IPS-20b (cell line): Measurements from ENCODE around the gene PSG4.
"Not testable (repeated sequence)": the region's sequence is repeated elsewhere in the genome, so short reads cannot be mapped to it uniquely, and the experiment has no call there.

Source experiments
- H3K27ac ChIP-seq: one replicate; pipeline ENCODE4 v1.5.1; 2013; ENCODE audit warnings: low read length
- H3K27me3 ChIP-seq: 2 replicates; pipeline ENCODE4 v1.6.1; 2013; ENCODE audit warnings: mild to moderate bottlenecking, low read length, inconsistent platforms; ENCODE audit not compliant: insufficient read depth
- H3K36me3 ChIP-seq: 2 replicates; pipeline ENCODE4 v1.6.1; 2013; ENCODE audit warnings: low read depth, mild to moderate bottlenecking, inconsistent platforms, low read length, moderate library complexity; ENCODE audit not compliant: insufficient read depth
- H3K4me1 ChIP-seq: 2 replicates; pipeline ENCODE4 v1.6.1; 2013; ENCODE audit warnings: mild to moderate bottlenecking, control low read depth, inconsistent platforms, low read length, moderate library complexity; ENCODE audit not compliant: insufficient read depth
- H3K4me3 ChIP-seq: 2 replicates; pipeline ENCODE4 v1.5.1; 2013; ENCODE audit warnings: mild to moderate bottlenecking, low read length, inconsistent platforms
- H3K9ac ChIP-seq: 2 replicates; pipeline ENCODE4 v1.6.1; 2013; ENCODE audit warnings: low read depth, mild to moderate bottlenecking, inconsistent platforms, low read length, moderate library complexity
- H3K9me3 ChIP-seq: 2 replicates; pipeline ENCODE4 v1.6.1; 2013; ENCODE audit warnings: mild to moderate bottlenecking, low read depth, low read length, inconsistent platforms; ENCODE audit not compliant: insufficient read depth

The PSG4 gene

GRCh38 chr19:43205471-43206105 lies at the start of gene PSG4:
PSG4 (minus strand) TSS chr19:43205638; CDS start chr19:43205536, 102 bp downstream.
- H3K27ac ChIP-seq, H3K27me3 ChIP-seq, H3K4me3 ChIP-seq, H3K9me3 ChIP-seq, H3K9ac ChIP-seq, H3K4me1 ChIP-seq, H3K36me3 ChIP-seq: not testable (repeated sequence)

GRCh38 chr19:43251428-43251827 lies 46.0 kb upstream of the PSG4 start:
- not testable (repeated sequence) for H3K9ac ChIP-seq, H3K36me3 ChIP-seq, H3K4me1 ChIP-seq, H3K4me3 ChIP-seq, H3K9me3 ChIP-seq, H3K27me3 ChIP-seq, H3K27ac ChIP-seq

GRCh38 chr19:43250296-43250695 lies 44.9 kb upstream of the PSG4 start:
- H3K27ac ChIP-seq, H3K36me3 ChIP-seq, H3K4me1 ChIP-seq, H3K27me3 ChIP-seq, H3K9me3 ChIP-seq, H3K9ac ChIP-seq, H3K4me3 ChIP-seq: not testable (repeated sequence)

- not testable (repeated sequence) for H3K27me3 ChIP-seq, H3K27ac ChIP-seq, H3K4me1 ChIP-seq, H3K36me3 ChIP-seq, H3K9me3 ChIP-seq, H3K4me3 ChIP-seq, H3K9ac ChIP-seq
Observed at GRCh38 chr19:43248635-43249002, 43.2 kb upstream of the PSG4 start.

- H3K36me3 ChIP-seq, H3K27me3 ChIP-seq, H3K4me3 ChIP-seq, H3K4me1 ChIP-seq, H3K27ac ChIP-seq, H3K9ac ChIP-seq, H3K9me3 ChIP-seq: not testable (repeated sequence)
Observed at GRCh38 chr19:43247243-43247880, 41.9 kb upstream of the PSG4 start.

GRCh38 chr19:43245848-43246247 lies 40.4 kb upstream of the PSG4 start:
- H3K4me3 ChIP-seq, H3K9ac ChIP-seq, H3K9me3 ChIP-seq: not testable (repeated sequence)

GRCh38 chr19:43242211-43242610 lies 36.8 kb upstream of the PSG4 start:
- not testable (repeated sequence) for H3K4me1 ChIP-seq, H3K36me3 ChIP-seq, H3K27ac ChIP-seq, H3K9ac ChIP-seq, H3K27me3 ChIP-seq, H3K9me3 ChIP-seq, H3K4me3 ChIP-seq

More at GRCh38 chr19:43245848-43246247, 40.4 kb upstream of the PSG4 start:
- H3K36me3 ChIP-seq, H3K27ac ChIP-seq, H3K4me1 ChIP-seq, H3K27me3 ChIP-seq: not testable (repeated sequence)

GRCh38 chr19:43238213-43238612 lies 32.8 kb upstream of the PSG4 start:
- H3K27me3 ChIP-seq, H3K4me3 ChIP-seq, H3K4me1 ChIP-seq, H3K9ac ChIP-seq, H3K36me3 ChIP-seq, H3K27ac ChIP-seq, H3K9me3 ChIP-seq: not testable (repeated sequence)

- H3K4me1 ChIP-seq, H3K36me3 ChIP-seq, H3K9ac ChIP-seq, H3K4me3 ChIP-seq, H3K9me3 ChIP-seq, H3K27ac ChIP-seq, H3K27me3 ChIP-seq: not testable (repeated sequence)
Observed at GRCh38 chr19:43235686-43236085, 30.2 kb upstream of the PSG4 start.

- Histone ChIP-seq H3K27ac (no peak overlapping the region), H3K4me3 (no peak overlapping the region), H3K9ac (no peak overlapping the region), H3K9me3 (peaks cover 37% of the 10 kb centered on the region), H3K36me3 (no peaks in the 10 kb centered on the region), H3K27me3 (no peaks in the 10 kb centered on the region), H3K4me1 (no peaks in the 10 kb centered on the region)
Observed at GRCh38 chr19:43229315-43229714, 23.9 kb upstream of the PSG4 start.

GRCh38 chr19:43228730-43229129 lies 23.3 kb upstream of the PSG4 start:
- not testable (repeated sequence) for H3K36me3 ChIP-seq, H3K4me1 ChIP-seq, H3K27ac ChIP-seq, H3K4me3 ChIP-seq, H3K9ac ChIP-seq, H3K27me3 ChIP-seq
- H3K9me3 ChIP-seq = peaks cover 37% of the 10 kb centered on the region

- H3K27ac ChIP-seq, H3K27me3 ChIP-seq, H3K4me3 ChIP-seq, H3K36me3 ChIP-seq, H3K9ac ChIP-seq, H3K4me1 ChIP-seq: not testable (repeated sequence)
- peaks cover 37% of the 10 kb centered on the region for H3K9me3 ChIP-seq
Observed at GRCh38 chr19:43226986-43227385, 21.5 kb upstream of the PSG4 start.
